ENCODE data around the gene MRPS35. TPM values are rescaled to one million over a fixed set of nuclear protein-coding genes. Genes with fewer than 3 reads are reported as not detected.

MRPS35 gene
- total and polyA plus RNA-seq, 2 experiments from 2014 or later: 58.1 to 58.7 TPM

- TF ChIP-seq ZNF462 (CRISPR knock-in tag; IDR thresholded peaks at IDR 0.05): no peak
These were observed 19.5 kb downstream of the MRPS35 start (continued) for GRCh38 chr12:27730097-27730588.

- H3F3A ChIP-seq (replicated peaks; ENCODE audit: low read depth): no peaks in the 10 kb centered on the region
- H3K4me3 ChIP-seq: no peak overlapping the region
- H3K79me2 ChIP-seq (replicated peaks; ENCODE audit: insufficient read depth): no peaks in the 10 kb centered on the region
- ATAC-seq: peak; percentile 80
- no peak overlapping the region for H3K4me2 ChIP-seq
- Mint-ChIP-seq H3K4me3 (no peak overlapping the region), H3K36me3 (ENCODE audit: low read depth) (peaks cover 27% of the 10 kb centered on the region), H3K27me3 (ENCODE audit: insufficient read depth, low read depth, poor library complexity) (no peaks in the 10 kb centered on the region), H3K9me3 (no peaks in the 10 kb centered on the region), H3K27ac (peak overlapping the region; percentile 51; the same call in 1 of the 2 replicates), H3K4me1 (no peaks in the 10 kb centered on the region)
- H3K9me2 ChIP-seq (ENCODE audit: insufficient read depth): no peaks in the 10 kb centered on the region
- DNase-seq (ENCODE audit: low spot score): peak; percentile 50
- no peaks in the 10 kb centered on the region for H4K20me1 ChIP-seq (replicated peaks; ENCODE audit: insufficient read depth)
- H2AFZ ChIP-seq: no peak overlapping the region
- H3K27me3 ChIP-seq (ENCODE audit: insufficient read depth): no peaks in the 10 kb centered on the region
- H3K4me1 ChIP-seq (ENCODE audit: insufficient read depth): no peaks in the 10 kb centered on the region
- no peak overlapping the region for H3K27ac ChIP-seq (ENCODE audit: low read depth)
- TF ChIP-seq REST (IDR thresholded peaks at IDR 0.05; ENCODE audit: unreplicated experiment): no peak
- TF ChIP-seq EZH2phosphoT487 (IDR thresholded peaks at IDR 0.05; ENCODE audit: unreplicated experiment): no peak
- peak; percentile 47 to 61 for TF ChIP-seq CTCF (conservative IDR thresholded peaks at IDR 0.05; ENCODE audit: low read depth in 2 of 2)
- H3K36me3 ChIP-seq (ENCODE audit: insufficient read depth): peaks cover 12% of the 10 kb centered on the region
These were observed 21.6 kb downstream of the MRPS35 start for GRCh38 chr12:27732281-27732680.
